Transverse colon (tissue), 4 donors: ENCODE results near the gene NEK10. TPM values are rescaled to one million over a fixed set of nuclear protein-coding genes. Genes with fewer than 3 reads are reported as not detected.
A peak's percentile ranks its signal among the peaks of the same experiment; 100 is the strongest.
"Not testable (repeated sequence)": the region's sequence is repeated elsewhere in the genome, so short reads cannot be mapped to it uniquely, and the experiment has no call there.

ENCODE experiments used
- DNase-seq: peaks from one replicate; pipeline ENCODE4 v3.0.0-alpha.2; 2019
- H3K27ac ChIP-seq, 4 donors: fragments of 200-600 bp; sonication (generic); 2 replicates each; pipeline ENCODE4 v1.5.1; 2016 to 2018; ENCODE audit warnings: inconsistent platforms in 4 of 4
- H3K27me3 ChIP-seq: fragments of 200-600 bp; sonication (generic); 2 replicates; pipeline ENCODE4 v1.5.1; 2017; ENCODE audit warnings: inconsistent platforms
- H3K36me3 ChIP-seq, 4 donors: fragments of 200-600 bp; sonication (generic); 2 replicates each; pipeline ENCODE4 v1.5.1; 2017 to 2019; ENCODE audit warnings: inconsistent platforms in 4 of 4
- H3K4me1 ChIP-seq, 4 donors: fragments of 200-600 bp; sonication (generic); 2 replicates each; pipeline ENCODE4 v1.5.1; 2017 to 2020; ENCODE audit warnings: inconsistent platforms in 4 of 4
- H3K4me3 ChIP-seq, 4 donors: fragments of 200-600 bp; sonication (generic); 1 replicate in 1 of 4; 2 replicates in 3 of 4; pipeline versions ENCODE4 v1.5.1 to v1.6.1; 2017 to 2019; ENCODE audit warnings: inconsistent platforms in 4 of 4
- H3K9me3 ChIP-seq, 2 donors: fragments of 200-600 bp; sonication (generic); 2 replicates each; pipeline ENCODE4 v1.5.1; 2017 to 2019; ENCODE audit warnings: inconsistent platforms in 2 of 2
- EP300 ChIP-seq: sonication (generic); formaldehyde crosslinking; IDR thresholded peaks from one replicate; pipeline ENCODE4 v1.6.1; 2017; ENCODE audit warnings: antibody characterized with exemption, low read depth
- POLR2A ChIP-seq: fragments of 450-650 bp; IDR thresholded peaks from one replicate; pipeline ENCODE4 v1.6.1; 2016; ENCODE audit warnings: antibody characterized with exemption, mild to moderate bottlenecking, moderate library complexity
- POLR2AphosphoS5 ChIP-seq, 3 donors: sonication (generic); formaldehyde crosslinking; IDR thresholded peaks; one replicate each; pipeline ENCODE4 v1.6.1; 2016; ENCODE audit warnings: antibody characterized with exemption in 3 of 3
- WGBS, 2 donors: methylation state at CpG; one replicate each; pipeline ENCODE4 v1.1.5; 2018; ENCODE audit warnings: low coverage in 1 of 2; 5-methylcytosine and 5-hydroxymethylcytosine counted together
- in situ Hi-C, 4 donors: fragments of 200-750 bp; cut with MboI; loops; one replicate each; pipeline versions ENCODE4 v1.15.0 to v1.15.1; 2017; ENCODE audit warnings: low sequenced_read_pairs in 3 of 4, low pct_ligation_motif_present in 1 of 4, low pct_unique_long_range_greater_than_20kb in 1 of 4
- intact Hi-C: fragments of 100-400 bp; cut with DNase I; formaldehyde crosslinking; loops from one replicate; pipeline ENCODE4 v1.15.1; 2023; ENCODE audit warnings: low total_unique reads
- total RNA-seq, 4 donors: library from RNA; depleted of rRNA; stranded (reverse); fragments of >200 nt; gene quantifications; one replicate each; pipeline ENCODE4 v1.1.0, GENCODE V29; 2016
- TF ChIP-seq, protein P1 (sequence below), 5 experiments: fragments of 200-600 bp in 3 of 5; fragments of 450-650 bp in 2 of 5; sonication (generic) in 3 of 5; IDR thresholded peaks; 1 replicate in 2 of 5; 2 replicates in 3 of 5; pipeline ENCODE4 v1.5.1; 2016 to 2017; ENCODE audit warnings: antibody characterized with exemption in 5 of 5, inconsistent platforms in 3 of 5, mild to moderate bottlenecking in 2 of 5, moderate library complexity in 1 of 5

Gene NEK10, protein sequence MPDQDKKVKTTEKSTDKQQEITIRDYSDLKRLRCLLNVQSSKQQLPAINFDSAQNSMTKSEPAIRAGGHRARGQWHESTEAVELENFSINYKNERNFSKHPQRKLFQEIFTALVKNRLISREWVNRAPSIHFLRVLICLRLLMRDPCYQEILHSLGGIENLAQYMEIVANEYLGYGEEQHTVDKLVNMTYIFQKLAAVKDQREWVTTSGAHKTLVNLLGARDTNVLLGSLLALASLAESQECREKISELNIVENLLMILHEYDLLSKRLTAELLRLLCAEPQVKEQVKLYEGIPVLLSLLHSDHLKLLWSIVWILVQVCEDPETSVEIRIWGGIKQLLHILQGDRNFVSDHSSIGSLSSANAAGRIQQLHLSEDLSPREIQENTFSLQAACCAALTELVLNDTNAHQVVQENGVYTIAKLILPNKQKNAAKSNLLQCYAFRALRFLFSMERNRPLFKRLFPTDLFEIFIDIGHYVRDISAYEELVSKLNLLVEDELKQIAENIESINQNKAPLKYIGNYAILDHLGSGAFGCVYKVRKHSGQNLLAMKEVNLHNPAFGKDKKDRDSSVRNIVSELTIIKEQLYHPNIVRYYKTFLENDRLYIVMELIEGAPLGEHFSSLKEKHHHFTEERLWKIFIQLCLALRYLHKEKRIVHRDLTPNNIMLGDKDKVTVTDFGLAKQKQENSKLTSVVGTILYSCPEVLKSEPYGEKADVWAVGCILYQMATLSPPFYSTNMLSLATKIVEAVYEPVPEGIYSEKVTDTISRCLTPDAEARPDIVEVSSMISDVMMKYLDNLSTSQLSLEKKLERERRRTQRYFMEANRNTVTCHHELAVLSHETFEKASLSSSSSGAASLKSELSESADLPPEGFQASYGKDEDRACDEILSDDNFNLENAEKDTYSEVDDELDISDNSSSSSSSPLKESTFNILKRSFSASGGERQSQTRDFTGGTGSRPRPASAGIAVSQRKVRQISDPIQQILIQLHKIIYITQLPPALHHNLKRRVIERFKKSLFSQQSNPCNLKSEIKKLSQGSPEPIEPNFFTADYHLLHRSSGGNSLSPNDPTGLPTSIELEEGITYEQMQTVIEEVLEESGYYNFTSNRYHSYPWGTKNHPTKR
- total RNA-seq = 1 to 10 TPM; 1.1 to 3.2 (median 1.7) TPM

GRCh38 chr3:27368831-27369607, at the start of gene NEK10:
TSS of gene NEK10 (minus strand) at chr3:27369383. CDS start at chr3:27352882, 16,501 bp downstream.
- intact Hi-C loops = no loop called here
- DNase-seq = peak; percentile 93
- Histone ChIP-seq H3K27me3 (no peaks in the 10 kb centered on the region), H3K4me3 (peak within 1 kb of the TSS; percentile 43 to 81 (median 69)), H3K4me1 (peaks cover 0 to 11% (median 5%) of the 10 kb centered on the region in 4 donors), H3K9me3 (no peaks in the 10 kb centered on the region), H3K36me3 (no peaks in the 10 kb centered on the region), H3K27ac (peak within 1 kb of the TSS in 2 of 4 donors; percentile 7 to 20)
- in situ Hi-C loops = no loop called here
- TF ChIP-seq POLR2A = no peak
- TF ChIP-seq POLR2AphosphoS5 (IDR thresholded peaks at IDR 0.05) = peak in 1 of 3 donors; percentile 44
- TF ChIP-seq, protein P1, sequence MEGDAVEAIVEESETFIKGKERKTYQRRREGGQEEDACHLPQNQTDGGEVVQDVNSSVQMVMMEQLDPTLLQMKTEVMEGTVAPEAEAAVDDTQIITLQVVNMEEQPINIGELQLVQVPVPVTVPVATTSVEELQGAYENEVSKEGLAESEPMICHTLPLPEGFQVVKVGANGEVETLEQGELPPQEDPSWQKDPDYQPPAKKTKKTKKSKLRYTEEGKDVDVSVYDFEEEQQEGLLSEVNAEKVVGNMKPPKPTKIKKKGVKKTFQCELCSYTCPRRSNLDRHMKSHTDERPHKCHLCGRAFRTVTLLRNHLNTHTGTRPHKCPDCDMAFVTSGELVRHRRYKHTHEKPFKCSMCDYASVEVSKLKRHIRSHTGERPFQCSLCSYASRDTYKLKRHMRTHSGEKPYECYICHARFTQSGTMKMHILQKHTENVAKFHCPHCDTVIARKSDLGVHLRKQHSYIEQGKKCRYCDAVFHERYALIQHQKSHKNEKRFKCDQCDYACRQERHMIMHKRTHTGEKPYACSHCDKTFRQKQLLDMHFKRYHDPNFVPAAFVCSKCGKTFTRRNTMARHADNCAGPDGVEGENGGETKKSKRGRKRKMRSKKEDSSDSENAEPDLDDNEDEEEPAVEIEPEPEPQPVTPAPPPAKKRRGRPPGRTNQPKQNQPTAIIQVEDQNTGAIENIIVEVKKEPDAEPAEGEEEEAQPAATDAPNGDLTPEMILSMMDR (IDR thresholded peaks at IDR 0.05) = peak in 3 of 5 experiments; percentile 8 to 25 (median 12)
- 3 to 9% methylated on average over 9 to 42 of the region's 48 CpGs for WGBS, 2 donors

GRCh38 chr3:27415202-27415601, 46.0 kb upstream of the NEK10 start:
- Histone ChIP-seq H3K27ac (no peak overlapping the region), H3K27me3 (no peaks in the 10 kb centered on the region), H3K4me1 (no peaks in the 10 kb centered on the region), H3K36me3 (peaks cover 0 to 29% (median 7%) of the 10 kb centered on the region in 4 donors), H3K9me3 (no peaks in the 10 kb centered on the region), H3K4me3 (no peak overlapping the region)
- DNase-seq = no peak
- intact Hi-C loops = no loop called here
- TF ChIP-seq EP300 (no peak), POLR2A (no peak), POLR2AphosphoS5 (IDR thresholded peaks at IDR 0.05) (peak in 1 of 3 donors; percentile 23)
- TF ChIP-seq, protein P1 (IDR thresholded peaks at IDR 0.05) = no peak
- in situ Hi-C loops = no loop called here
- WGBS, 2 donors = 54 to 80% methylated on average over 1 of the region's 1 CpG

GRCh38 chr3:27392950-27393679, 23.9 kb upstream of the NEK10 start:
- intact Hi-C loops = no loop called here
- WGBS, 2 donors = 45 to 46% methylated on average over 3 of the region's 3 CpGs
- H3K4me1 ChIP-seq = no peaks in the 10 kb centered on the region
- no peaks in the 10 kb centered on the region for H3K27me3 ChIP-seq
- H3K4me3 ChIP-seq = no peak overlapping the region
- H3K9me3 ChIP-seq = no peaks in the 10 kb centered on the region
- in situ Hi-C loops = no loop called here
- TF ChIP-seq, protein P1 (IDR thresholded peaks at IDR 0.05) = no peak
- no peak for TF ChIP-seq POLR2AphosphoS5 (IDR thresholded peaks at IDR 0.05)
- TF ChIP-seq EP300 = no peak
- TF ChIP-seq POLR2A = no peak
- peaks cover 0 to 41% (median 3%) of the 10 kb centered on the region in 4 donors for H3K36me3 ChIP-seq
- no peak for DNase-seq
- H3K27ac ChIP-seq = no peak overlapping the region

GRCh38 chr3:27392414-27392813, 23.2 kb upstream of the NEK10 start:
- H3K4me1 ChIP-seq, in situ Hi-C loops, H3K4me3 ChIP-seq, H3K27me3 ChIP-seq, DNase-seq, H3K9me3 ChIP-seq, intact Hi-C loops, H3K27ac ChIP-seq: not testable (repeated sequence)
- 91 to 94% methylated on average over 10 of the region's 10 CpGs for WGBS, 2 donors
- H3K36me3 ChIP-seq = peaks cover 0 to 40% (median 3%) of the 10 kb centered on the region in 4 donors
